MM.1S (cell line): ENCODE measurements around the gene IL24.

Experiments used
- DNase-seq: peaks from one replicate; pipeline ENCODE4 v3.0.0-alpha.2; 2015
- H2AFZ ChIP-seq: fragments of 300-600 bp; sonication (generic); 2 replicates; pipeline ENCODE4 v1.6.0; 2016; ENCODE audit warnings: antibody characterized with exemption, low read length
- H3F3A ChIP-seq: fragments of 300-600 bp; sonication (generic); 2 replicates; pipeline ENCODE4 v1.6.1; 2016; ENCODE audit warnings: mild to moderate bottlenecking, antibody characterized with exemption, low read length, moderate library complexity, mixed read lengths; ENCODE audit not compliant: insufficient read depth
- H3K27ac ChIP-seq: fragments of 300-600 bp; sonication (generic); 2 replicates; pipeline ENCODE4 v1.5.1; 2016; ENCODE audit warnings: mild to moderate bottlenecking, low read length
- H3K27me3 ChIP-seq: fragments of 300-600 bp; sonication (generic); replicated peaks from 2 replicates; pipeline ENCODE4 v1.6.0; 2016; ENCODE audit warnings: low read length; ENCODE audit not compliant: insufficient read depth
- H3K36me3 ChIP-seq: fragments of 300-600 bp; sonication (generic); replicated peaks from 2 replicates; pipeline ENCODE4 v1.6.1; 2016; ENCODE audit warnings: mild to moderate bottlenecking, low read length, mixed read lengths; ENCODE audit not compliant: insufficient read depth
- H3K4me1 ChIP-seq: fragments of 300-600 bp; sonication (generic); 2 replicates; pipeline ENCODE4 v1.6.1; 2016; ENCODE audit warnings: low read length, mixed read lengths
- H3K4me2 ChIP-seq: fragments of 300-600 bp; sonication (generic); 2 replicates; pipeline ENCODE4 v1.6.0; 2016; ENCODE audit warnings: low read depth, low read length
- H3K4me3 ChIP-seq: fragments of 300-600 bp; sonication (generic); 2 replicates; pipeline ENCODE4 v1.5.1; 2016; ENCODE audit warnings: low read length, mixed read lengths
- H3K79me2 ChIP-seq: fragments of 300-600 bp; sonication (generic); 2 replicates; pipeline ENCODE4 v1.6.1; 2016; ENCODE audit warnings: mixed run types, low read length, mixed read lengths
- H3K9ac ChIP-seq: fragments of 300-600 bp; sonication (generic); 2 replicates; pipeline ENCODE4 v1.6.1; 2016; ENCODE audit warnings: low read length, mixed read lengths
- H3K9me2 ChIP-seq: fragments of 300-600 bp; sonication (generic); replicated peaks from 2 replicates; pipeline ENCODE4 v1.6.1; 2016; ENCODE audit warnings: mild to moderate bottlenecking, low read length, mixed read lengths; ENCODE audit not compliant: insufficient read depth
- H3K9me3 ChIP-seq: fragments of 300-600 bp; sonication (generic); replicated peaks from 2 replicates; pipeline ENCODE4 v1.6.1; 2016; ENCODE audit warnings: mild to moderate bottlenecking, low read length, mixed read lengths; ENCODE audit not compliant: insufficient read depth
- H4K20me1 ChIP-seq: fragments of 300-600 bp; sonication (generic); 2 replicates; pipeline ENCODE4 v1.6.1; 2016; ENCODE audit warnings: mild to moderate bottlenecking, low read length, moderate library complexity, mixed read lengths; ENCODE audit not compliant: insufficient read depth
- CTCF ChIP-seq: fragments of 300-600 bp; sonication (generic); IDR thresholded peaks from 2 replicates; pipeline ENCODE4 v1.5.1; 2016; ENCODE audit warnings: antibody characterized with exemption, low read length, mixed read lengths
- EZH2 ChIP-seq: fragments of 300-600 bp; sonication (generic); optimal IDR thresholded peaks from 2 replicates; pipeline ENCODE3; 2017; ENCODE audit warnings: low read depth, mild to moderate bottlenecking, antibody characterized with exemption, low read length, mixed read lengths
- EZH2phosphoT487 ChIP-seq: fragments of 300-600 bp; sonication (generic); IDR thresholded peaks from 2 replicates; pipeline ENCODE4 v1.6.1; 2018; ENCODE audit warnings: antibody characterized with exemption, low read length

Gene IL24

GRCh38 chr1:206939131-206939530, 41.9 kb downstream of the IL24 start:
- no peaks in the 10 kb centered on the region for H3K36me3 ChIP-seq
- no peak overlapping the region for H3K27ac ChIP-seq
- no peak overlapping the region for H3K4me3 ChIP-seq
- H3K27me3 ChIP-seq = no peaks in the 10 kb centered on the region
- H3K9me3 ChIP-seq = no peaks in the 10 kb centered on the region
- no peaks in the 10 kb centered on the region for H3K4me1 ChIP-seq
- no peak overlapping the region for H3K4me2 ChIP-seq
- no peak for DNase-seq
- no peaks in the 10 kb centered on the region for H4K20me1 ChIP-seq
- no peak overlapping the region for H2AFZ ChIP-seq
- H3K79me2 ChIP-seq = no peaks in the 10 kb centered on the region
- TF ChIP-seq EZH2 = no peak
- no peak for TF ChIP-seq EZH2phosphoT487
- no peak for TF ChIP-seq CTCF
- H3F3A ChIP-seq = no peaks in the 10 kb centered on the region
- no peaks in the 10 kb centered on the region for H3K9me2 ChIP-seq
- H3K9ac ChIP-seq = no peak overlapping the region

GRCh38 chr1:206939841-206940587, 42.8 kb downstream of the IL24 start:
- no peak overlapping the region for H3K27ac ChIP-seq
- no peak overlapping the region for H3K9ac ChIP-seq
- H2AFZ ChIP-seq = no peak overlapping the region
- no peaks in the 10 kb centered on the region for H3K27me3 ChIP-seq
- no peak for DNase-seq
- no peaks in the 10 kb centered on the region for H3K9me2 ChIP-seq
- no peaks in the 10 kb centered on the region for H3K79me2 ChIP-seq
- no peak overlapping the region for H3K4me2 ChIP-seq
- H3K4me1 ChIP-seq = no peaks in the 10 kb centered on the region
- no peaks in the 10 kb centered on the region for H3K36me3 ChIP-seq
- H4K20me1 ChIP-seq = no peaks in the 10 kb centered on the region
- H3K9me3 ChIP-seq = no peaks in the 10 kb centered on the region
- no peaks in the 10 kb centered on the region for H3F3A ChIP-seq
- no peak overlapping the region for H3K4me3 ChIP-seq
- TF ChIP-seq EZH2 (no peak), CTCF (no peak), EZH2phosphoT487 (no peak)

GRCh38 chr1:206940588-206940936, 43.3 kb downstream of the IL24 start:
- Histone ChIP-seq H3K9me2 (no peaks in the 10 kb centered on the region), H3K27ac (no peak overlapping the region), H3K4me3 (no peak overlapping the region), H3K9me3 (no peaks in the 10 kb centered on the region), H4K20me1 (no peaks in the 10 kb centered on the region), H2AFZ (no peak overlapping the region), H3K4me1 (no peaks in the 10 kb centered on the region), H3K79me2 (no peaks in the 10 kb centered on the region), H3K9ac (no peak overlapping the region), H3F3A (no peaks in the 10 kb centered on the region), H3K4me2 (no peak overlapping the region), H3K27me3 (no peaks in the 10 kb centered on the region), H3K36me3 (no peaks in the 10 kb centered on the region)
- TF ChIP-seq CTCF = no peak
- no peak for TF ChIP-seq EZH2
- no peak for TF ChIP-seq EZH2phosphoT487
- no peak for DNase-seq
